HG02571 (cell line): ENCODE results near the gene CADPS.

Source experiments
- ATAC-seq: cut with Tn5 transposase; IDR thresholded peaks from one replicate; pipeline ENCODE4 v1.9.1; 2021; ENCODE audit warnings: mild to moderate bottlenecking, moderate library complexity; ENCODE audit not compliant: unreplicated experiment

Gene CADPS

GRCh38 chr3:62815981-62816380, 59.2 kb downstream of the CADPS start:
- no peak for ATAC-seq

GRCh38 chr3:62812631-62813030, 62.6 kb downstream of the CADPS start:
- no peak for ATAC-seq

GRCh38 chr3:62811119-62811518, 64.1 kb downstream of the CADPS start:
- ATAC-seq, result no peak

- ATAC-seq, result no peak
Observed at GRCh38 chr3:62809369-62809768, 65.8 kb downstream of the CADPS start.

GRCh38 chr3:62805580-62806277, 69.5 kb downstream of the CADPS start:
- no peak for ATAC-seq

GRCh38 chr3:62805106-62805505, 70.1 kb downstream of the CADPS start:
- ATAC-seq, result no peak

- no peak for ATAC-seq
Observed at GRCh38 chr3:62803276-62803675, 71.9 kb downstream of the CADPS start.

- ATAC-seq, result no peak
Observed at GRCh38 chr3:62798000-62798399, 77.2 kb downstream of the CADPS start.

GRCh38 chr3:62797132-62797531, 78.1 kb downstream of the CADPS start:
- no peak for ATAC-seq

- no peak for ATAC-seq
Observed at GRCh38 chr3:62795978-62796657, 79.1 kb downstream of the CADPS start.

GRCh38 chr3:62793946-62794345, 81.3 kb downstream of the CADPS start:
- ATAC-seq, result no peak

- ATAC-seq, result no peak
Observed at GRCh38 chr3:62785384-62785783, 89.8 kb downstream of the CADPS start.

- no peak for ATAC-seq
Observed at GRCh38 chr3:62781121-62781520, 94.1 kb downstream of the CADPS start.

GRCh38 chr3:62777674-62778073, 97.5 kb downstream of the CADPS start:
- ATAC-seq, result no peak

GRCh38 chr3:62777130-62777529, 98.1 kb downstream of the CADPS start:
- ATAC-seq, result no peak

GRCh38 chr3:62774221-62774620, 101.0 kb downstream of the CADPS start:
- ATAC-seq, result no peak

GRCh38 chr3:62771331-62772072, 103.7 kb downstream of the CADPS start:
- no peak for ATAC-seq

GRCh38 chr3:62768896-62769295, 106.3 kb downstream of the CADPS start:
- ATAC-seq, result no peak

GRCh38 chr3:62761711-62762110, 113.5 kb downstream of the CADPS start:
- no peak for ATAC-seq

- ATAC-seq, result no peak
Observed at GRCh38 chr3:62761311-62761710, 113.9 kb downstream of the CADPS start.

- no peak for ATAC-seq
Observed at GRCh38 chr3:62758296-62759066, 116.7 kb downstream of the CADPS start.
